ENCODE data around the gene TAF1C. TPM values are rescaled to one million over a fixed set of nuclear protein-coding genes. Genes with fewer than 3 reads are reported as not detected.

TAF1C gene
- total and polyA plus RNA-seq, 2 of the 4 experiments (the other 2 are of a cell fraction), result 7.3 to 35.5 TPM

DNA sequence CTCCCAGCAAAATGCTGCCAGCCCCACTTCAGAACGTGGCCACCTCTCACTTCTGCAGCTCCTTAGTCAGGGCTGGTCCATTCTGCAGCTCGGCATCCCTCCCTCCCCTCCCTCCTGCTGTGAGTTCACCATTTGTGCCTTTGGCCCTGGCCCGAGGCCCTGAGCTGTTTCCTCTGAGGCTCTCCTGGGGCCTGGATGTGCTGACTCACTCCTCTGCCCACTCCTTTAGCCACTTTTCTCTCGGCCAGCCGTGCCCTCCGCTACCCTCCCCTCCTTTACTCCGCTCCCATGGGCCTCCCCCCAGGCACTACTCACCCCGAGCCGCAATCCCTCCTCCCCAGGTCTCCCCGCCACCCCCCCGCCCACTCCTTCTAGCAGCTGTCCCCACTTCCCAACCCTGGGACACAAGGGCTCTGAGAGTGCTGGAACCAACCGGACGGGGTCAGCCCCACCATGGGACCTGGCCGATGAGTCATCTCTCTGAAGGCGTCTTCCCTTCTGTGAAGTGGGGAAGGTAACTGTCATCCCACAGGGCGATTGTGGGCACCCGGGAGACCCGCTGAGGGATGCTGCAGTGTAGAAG is 41.5 kb upstream of the TAF1C start:
- WGBS, 2 experiments (ENCODE audit: extremely low coverage in 2 of 2, insufficient read length in 1 of 2), result 10% methylated on average over 4 of the region's 18 CpGs; no CpG with 5 or more reads in 1 of the 2 experiments
- H4K20me1 ChIP-seq (ENCODE audit: insufficient read depth, low read length), result no peaks in the 10 kb centered on the region
- in situ Hi-C loops (cut with MboI; ENCODE audit: low sequenced_read_pairs), result no loop called here
- H3K4ac ChIP-seq (ENCODE audit: low read depth, low read length), result peak overlapping the region; percentile 62
- peak overlapping the region; percentile 11; the same call in 1 of the 2 replicates for H3K4me2 ChIP-seq (ENCODE audit: low read depth, low read length)
- peak overlapping the region; percentile 84 for H2AFZ ChIP-seq (replicated peaks; ENCODE audit: low read length, poor library complexity)
- peak overlapping the region; percentile 65 for H2BK120ac ChIP-seq (ENCODE audit: low read depth, low read length)
- peak overlapping the region in 1 of 2 experiments; percentile 56; a peak in 2 of 4 replicates for H4K8ac ChIP-seq (ENCODE audit: low read depth in 2 of 2, low read length in 2 of 2)
- H2BK15ac ChIP-seq (ENCODE audit: low read depth, low read length), result peak overlapping the region; percentile 34; the same call in 1 of the 3 replicates
- ChIA-PET CTCF (interaction anchor here (1.2 to 1.5 kb wide), 2 partner anchors 8 to 41 kb away, joined by 3 to 7 read pairs; partner anchors contain the start of gene TAF1C), POLR2A (ENCODE audit: unreplicated experiment) (interaction anchor here (0.6 to 0.9 kb wide), 3 partner anchors 10 to 74 kb away, joined by 3 to 4 read pairs (median 3); no protein-coding TSS in a partner anchor)
- peak overlapping the region; percentile 72; the same call in 1 of the 2 replicates for H4K5ac ChIP-seq (ENCODE audit: low read depth, low read length)
- peak overlapping the region; percentile 54; the same call in 1 of the 2 replicates for H2AK5ac ChIP-seq (ENCODE audit: low read depth, low read length)
- dilution Hi-C loops (cut with HindIII; ENCODE audit: low sequenced_read_pairs, unreplicated experiment), result no loop called here
- H3K27ac ChIP-seq (ENCODE audit: insufficient read depth, low read length), result peak overlapping the region; percentile 28
- ATAC-seq (ENCODE audit: low read depth) (peak; percentile 98), DNase-seq (peak; percentile 89)
- H3K14ac ChIP-seq (replicated peaks; ENCODE audit: low read depth, low read length), result 0 out of 2 replicates have a peak overlapping the region, but pooled peaks have one; percentile 4
- no TSS peak for BruUV-seq (replicated peaks)
- peaks cover 6% of the 10 kb centered on the region; the same call in 1 of the 2 replicates for H3K9me1 ChIP-seq (ENCODE audit: insufficient read depth, low read length)
- H3K27me3 ChIP-seq (ENCODE audit: control insufficient read depth, insufficient read depth, low read length), result peaks cover 13% of the 10 kb centered on the region
- no peaks in the 10 kb centered on the region for H3K9me3 ChIP-seq (ENCODE audit: control insufficient read depth, insufficient read depth, low read length)
- peak overlapping the region; percentile 17 for H2AK9ac ChIP-seq (replicated peaks; ENCODE audit: low read depth, low read length, poor library complexity)
- no peak overlapping the region for H3K9ac ChIP-seq (ENCODE audit: low read depth, low read length)
- peak overlapping the region; percentile 78 for H4K91ac ChIP-seq (ENCODE audit: insufficient read depth, low read depth, low read length)
- peak overlapping the region; percentile 10; the same call in 1 of the 2 replicates for H3K18ac ChIP-seq (ENCODE audit: low read depth, low read length)
- H2BK5ac ChIP-seq (ENCODE audit: low read depth, low read length, poor library complexity, severe bottlenecking), result peak overlapping the region; percentile 22
- H2BK20ac ChIP-seq (ENCODE audit: low read depth, low read length), result peak overlapping the region; percentile 53
- H3K4me1 ChIP-seq (ENCODE audit: control insufficient read depth, insufficient read depth, low read length), result peaks cover 9% of the 10 kb centered on the region
- no peaks in the 10 kb centered on the region for H3K36me3 ChIP-seq (ENCODE audit: control insufficient read depth, insufficient read depth, low read length)
- no peaks in the 10 kb centered on the region for H3K79me1 ChIP-seq (ENCODE audit: low read depth in 1 of 2, low read length in 2 of 2)
- no peak overlapping the region for H3K23ac ChIP-seq (ENCODE audit: low read depth, low read length)
- intact Hi-C loops (cut with micrococcal nuclease), result no loop called here
- no peak overlapping the region for H3K56ac ChIP-seq (ENCODE audit: extremely low read depth, insufficient read depth, low read length)
- TF ChIP-seq FOS (IDR thresholded peaks at IDR 0.05; ENCODE audit: low read depth, low read length) (peak; percentile 64), MAFK (IDR thresholded peaks at IDR 0.05; ENCODE audit: low read depth, low read length) (peak; percentile 56; the same call in 1 of the 2 replicates), MAZ (IDR thresholded peaks at IDR 0.05; ENCODE audit: borderline replicate concordance, low read depth, low read length) (peak; percentile 59), NFE2L2 (IDR thresholded peaks at IDR 0.05; ENCODE audit: low read depth, low read length) (peak; percentile 87), SMC3 (IDR thresholded peaks at IDR 0.05; ENCODE audit: low read depth, low read length) (no peak)
- TF ChIP-seq, protein P1, sequence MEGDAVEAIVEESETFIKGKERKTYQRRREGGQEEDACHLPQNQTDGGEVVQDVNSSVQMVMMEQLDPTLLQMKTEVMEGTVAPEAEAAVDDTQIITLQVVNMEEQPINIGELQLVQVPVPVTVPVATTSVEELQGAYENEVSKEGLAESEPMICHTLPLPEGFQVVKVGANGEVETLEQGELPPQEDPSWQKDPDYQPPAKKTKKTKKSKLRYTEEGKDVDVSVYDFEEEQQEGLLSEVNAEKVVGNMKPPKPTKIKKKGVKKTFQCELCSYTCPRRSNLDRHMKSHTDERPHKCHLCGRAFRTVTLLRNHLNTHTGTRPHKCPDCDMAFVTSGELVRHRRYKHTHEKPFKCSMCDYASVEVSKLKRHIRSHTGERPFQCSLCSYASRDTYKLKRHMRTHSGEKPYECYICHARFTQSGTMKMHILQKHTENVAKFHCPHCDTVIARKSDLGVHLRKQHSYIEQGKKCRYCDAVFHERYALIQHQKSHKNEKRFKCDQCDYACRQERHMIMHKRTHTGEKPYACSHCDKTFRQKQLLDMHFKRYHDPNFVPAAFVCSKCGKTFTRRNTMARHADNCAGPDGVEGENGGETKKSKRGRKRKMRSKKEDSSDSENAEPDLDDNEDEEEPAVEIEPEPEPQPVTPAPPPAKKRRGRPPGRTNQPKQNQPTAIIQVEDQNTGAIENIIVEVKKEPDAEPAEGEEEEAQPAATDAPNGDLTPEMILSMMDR (conservative IDR thresholded peaks at IDR 0.05; ENCODE audit: low read depth, low read length), result no peak
- H3K4me3 ChIP-seq (ENCODE audit: insufficient read depth, low read depth, low read length), result no peak overlapping the region
